ENCODE measurements around the gene LTF.

DNA sequence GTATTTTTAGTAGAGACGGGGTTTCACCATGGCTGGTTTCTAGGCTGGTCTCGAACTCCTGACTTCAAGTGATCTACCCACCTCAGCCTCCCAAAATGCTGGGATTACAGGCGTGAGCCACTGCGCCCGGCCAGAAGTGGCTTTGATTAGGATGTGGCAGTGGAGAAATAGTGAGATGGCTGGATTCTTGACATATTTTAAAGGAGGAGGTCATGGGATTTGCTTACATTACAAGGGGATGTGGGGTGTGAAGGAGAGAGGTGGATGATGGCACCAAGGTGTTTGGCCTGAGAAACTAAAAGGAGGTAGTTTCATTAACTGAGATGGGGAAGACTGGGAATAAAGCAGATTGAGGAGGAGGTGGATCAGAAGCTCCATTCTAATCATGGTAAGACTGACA, 15.0 kb upstream of the LTF start:
- TF ChIP-seq, protein P1, sequence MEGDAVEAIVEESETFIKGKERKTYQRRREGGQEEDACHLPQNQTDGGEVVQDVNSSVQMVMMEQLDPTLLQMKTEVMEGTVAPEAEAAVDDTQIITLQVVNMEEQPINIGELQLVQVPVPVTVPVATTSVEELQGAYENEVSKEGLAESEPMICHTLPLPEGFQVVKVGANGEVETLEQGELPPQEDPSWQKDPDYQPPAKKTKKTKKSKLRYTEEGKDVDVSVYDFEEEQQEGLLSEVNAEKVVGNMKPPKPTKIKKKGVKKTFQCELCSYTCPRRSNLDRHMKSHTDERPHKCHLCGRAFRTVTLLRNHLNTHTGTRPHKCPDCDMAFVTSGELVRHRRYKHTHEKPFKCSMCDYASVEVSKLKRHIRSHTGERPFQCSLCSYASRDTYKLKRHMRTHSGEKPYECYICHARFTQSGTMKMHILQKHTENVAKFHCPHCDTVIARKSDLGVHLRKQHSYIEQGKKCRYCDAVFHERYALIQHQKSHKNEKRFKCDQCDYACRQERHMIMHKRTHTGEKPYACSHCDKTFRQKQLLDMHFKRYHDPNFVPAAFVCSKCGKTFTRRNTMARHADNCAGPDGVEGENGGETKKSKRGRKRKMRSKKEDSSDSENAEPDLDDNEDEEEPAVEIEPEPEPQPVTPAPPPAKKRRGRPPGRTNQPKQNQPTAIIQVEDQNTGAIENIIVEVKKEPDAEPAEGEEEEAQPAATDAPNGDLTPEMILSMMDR (IDR thresholded peaks at IDR 0.05; ENCODE audit: low read depth, low read length) = no peak
- no peak for TF ChIP-seq EZH2phosphoT487 (IDR thresholded peaks at IDR 0.05; ENCODE audit: low read depth)

Data from OCI-LY3 (cell line).